Activated CD4-positive, CD25-positive, alpha-beta regulatory T cell treated with anti-CD3 and anti-CD28 coated beads, Interleukin-2, amount 50 U/mL, for 16 hours (primary cell): Measurements from ENCODE around the gene RIN2.
"Not testable (repeated sequence)": the region's sequence is repeated elsewhere in the genome, so short reads cannot be mapped to it uniquely, and the experiment has no call there.

Experiments used
- DNase-seq: peaks from one replicate; pipeline ENCODE4 v3.0.0-alpha.2; 2020; ENCODE audit warnings: low read depth, low spot score

Gene RIN2

GRCh38 chr20:19737025-19737424 is 21.0 kb upstream of the RIN2 start:
- DNase-seq, result no peak

- DNase-seq, result no peak
Observed at GRCh38 chr20:19738951-19739350, 19.1 kb upstream of the RIN2 start.

- no peak for DNase-seq
Observed at GRCh38 chr20:19739351-19739750, 18.7 kb upstream of the RIN2 start.

- no peak for DNase-seq
Observed at GRCh38 chr20:19740512-19740911, 17.5 kb upstream of the RIN2 start.

GRCh38 chr20:19741924-19742323 is 16.1 kb upstream of the RIN2 start:
- no peak for DNase-seq

GRCh38 chr20:19742974-19743639 is 15.0 kb upstream of the RIN2 start:
- DNase-seq, result no peak

GRCh38 chr20:19743640-19743995 is 14.4 kb upstream of the RIN2 start:
- no peak for DNase-seq

GRCh38 chr20:19745106-19745505 is 13.0 kb upstream of the RIN2 start:
- DNase-seq, result no peak

GRCh38 chr20:19745584-19745983 is 12.5 kb upstream of the RIN2 start:
- no peak for DNase-seq

- no peak for DNase-seq
Observed at GRCh38 chr20:19746396-19746795, 11.7 kb upstream of the RIN2 start.

- no peak for DNase-seq
Observed at GRCh38 chr20:19747903-19748302, 10.2 kb upstream of the RIN2 start.

- DNase-seq, result no peak
Observed at GRCh38 chr20:19748681-19749080, 9.4 kb upstream of the RIN2 start.

GRCh38 chr20:19749618-19750071 is 8.4 kb upstream of the RIN2 start:
- no peak for DNase-seq

- no peak for DNase-seq
Observed at GRCh38 chr20:19750101-19750606, 7.9 kb upstream of the RIN2 start.

GRCh38 chr20:19750907-19751636 is 7.0 kb upstream of the RIN2 start:
- no peak for DNase-seq

- not testable (repeated sequence) for DNase-seq
Observed at GRCh38 chr20:19754201-19754600, 3.9 kb upstream of the RIN2 start.

GRCh38 chr20:19756761-19757486 is 1.1 kb upstream of the RIN2 start:
- no peak for DNase-seq

- DNase-seq, result no peak
Observed at GRCh38 chr20:19757487-19758132, 448 bp upstream of the RIN2 start.

GRCh38 chr20:19758501-19759331 is 658 bp downstream of the RIN2 start:
- DNase-seq, result no peak

GRCh38 chr20:19760371-19760721 is 2.3 kb downstream of the RIN2 start:
- no peak for DNase-seq

GRCh38 chr20:19761326-19761725 is 3.3 kb downstream of the RIN2 start:
- DNase-seq, result no peak
